Right atrium auricular region (tissue), 2 donors: ENCODE results near the gene GMDS. TPM values are rescaled to one million over a fixed set of nuclear protein-coding genes. Genes with fewer than 3 reads are reported as not detected.

Experiments used
- DNase-seq: peaks from one replicate; pipeline ENCODE4 v3.0.0-alpha.2; 2019; ENCODE audit warnings: low spot score
- H3K27ac ChIP-seq, 2 donors: fragments of 200-600 bp; sonication (generic); 1 replicate in 1 of 2; 2 replicates in 1 of 2; pipeline ENCODE4 v1.5.1; 2016 to 2019
- H3K27me3 ChIP-seq, 2 donors: fragments of 200-600 bp; sonication (generic); one replicate each; pipeline versions ENCODE4 v1.5.1 to v1.6.0; 2017 to 2019
- H3K36me3 ChIP-seq: fragments of 200-600 bp; sonication (generic); one replicate; pipeline ENCODE4 v1.5.1; 2016
- H3K4me1 ChIP-seq, 2 donors: fragments of 200-600 bp; sonication (generic); one replicate each; pipeline versions ENCODE4 v1.5.1 to v1.6.0; 2017 to 2019
- H3K4me3 ChIP-seq, 2 donors: fragments of 200-600 bp; sonication (generic); 1 replicate in 1 of 2; 2 replicates in 1 of 2; pipeline ENCODE4 v1.5.1; 2017 to 2019; ENCODE audit warnings: mild to moderate bottlenecking in 1 of 2, moderate library complexity in 1 of 2
- H3K9me3 ChIP-seq, 2 donors: fragments of 200-600 bp; sonication (generic); one replicate each; pipeline ENCODE4 v1.5.1; 2019
- CTCF ChIP-seq, 2 donors: fragments of 200-600 bp; sonication (generic); IDR thresholded peaks; one replicate each; pipeline ENCODE4 v1.5.1; 2019; ENCODE audit warnings: antibody characterized with exemption in 2 of 2
- total RNA-seq, 2 donors: library from RNA; depleted of rRNA; stranded (reverse); fragments of >200 nt; gene quantifications; one replicate each; pipeline ENCODE4 v1.1.0, GENCODE V29; 2016

Gene GMDS
- total RNA-seq, 2 donors from 2014 or later = 11.1 to 11.8 TPM

DNA sequence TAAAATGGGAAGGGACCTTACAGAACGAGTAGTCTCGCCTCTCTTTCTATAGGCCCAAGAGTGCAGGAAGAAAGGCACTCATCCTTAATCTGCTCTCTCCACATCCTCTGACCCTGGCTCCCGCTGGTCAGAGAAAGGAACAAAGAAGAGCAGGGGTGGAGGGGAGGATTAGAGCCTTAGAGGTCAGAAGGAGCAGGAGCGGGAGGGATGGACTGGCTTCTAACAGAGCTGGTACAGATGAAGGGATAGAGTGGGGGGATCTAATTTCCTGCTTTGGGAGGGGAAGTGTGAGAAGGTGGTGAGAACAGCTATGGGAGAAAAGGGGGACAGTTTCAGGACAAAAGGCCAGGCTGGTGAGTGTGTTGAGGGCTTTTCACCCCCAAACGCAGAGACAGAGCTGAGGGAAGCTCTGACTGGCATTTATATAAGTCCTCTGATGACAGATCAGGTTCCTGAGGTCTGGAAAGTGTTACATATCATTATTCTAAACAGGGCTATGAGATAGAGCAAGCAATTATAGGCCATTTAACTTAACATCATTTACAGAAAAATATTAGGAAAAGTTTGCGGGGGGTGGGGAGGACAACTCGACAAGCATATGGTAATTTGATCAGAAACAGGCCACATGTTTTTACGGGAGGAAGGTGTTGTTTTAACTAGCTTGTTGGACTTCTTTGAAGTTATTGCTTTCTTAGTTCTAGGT lies 524.6 kb downstream of the GMDS start:
- H3K36me3 ChIP-seq = no peaks in the 10 kb centered on the region
- DNase-seq = no peak

GRCh38 chr6:1719922-1720321 lies 525.5 kb downstream of the GMDS start:
- DNase-seq = no peak
- H3K27ac ChIP-seq = no peak overlapping the region
- no peaks in the 10 kb centered on the region for H3K36me3 ChIP-seq
- peaks cover 0 to 7% of the 10 kb centered on the region in 2 donors for H3K4me1 ChIP-seq
- no peaks in the 10 kb centered on the region for H3K9me3 ChIP-seq
- H3K4me3 ChIP-seq = no peak overlapping the region
- TF ChIP-seq CTCF (IDR thresholded peaks at IDR 0.05) = no peak
- no peaks in the 10 kb centered on the region for H3K27me3 ChIP-seq

More for the DNA sequence above, 524.6 kb downstream of the GMDS start:
- TF ChIP-seq CTCF (IDR thresholded peaks at IDR 0.05) = no peak
- Histone ChIP-seq H3K4me3 (no peak overlapping the region), H3K4me1 (peaks cover 0 to 7% of the 10 kb centered on the region in 2 donors), H3K27ac (no peak overlapping the region), H3K9me3 (no peaks in the 10 kb centered on the region), H3K27me3 (no peaks in the 10 kb centered on the region)

- Histone ChIP-seq H3K4me1 (peaks cover 0 to 7% of the 10 kb centered on the region in 2 donors), H3K27me3 (no peaks in the 10 kb centered on the region), H3K36me3 (no peaks in the 10 kb centered on the region), H3K9me3 (no peaks in the 10 kb centered on the region), H3K27ac (no peak overlapping the region), H3K4me3 (no peak overlapping the region)
- no peak for TF ChIP-seq CTCF (IDR thresholded peaks at IDR 0.05)
- no peak for DNase-seq
Observed at GRCh38 chr6:1716868-1717267, 528.5 kb downstream of the GMDS start.

DNA sequence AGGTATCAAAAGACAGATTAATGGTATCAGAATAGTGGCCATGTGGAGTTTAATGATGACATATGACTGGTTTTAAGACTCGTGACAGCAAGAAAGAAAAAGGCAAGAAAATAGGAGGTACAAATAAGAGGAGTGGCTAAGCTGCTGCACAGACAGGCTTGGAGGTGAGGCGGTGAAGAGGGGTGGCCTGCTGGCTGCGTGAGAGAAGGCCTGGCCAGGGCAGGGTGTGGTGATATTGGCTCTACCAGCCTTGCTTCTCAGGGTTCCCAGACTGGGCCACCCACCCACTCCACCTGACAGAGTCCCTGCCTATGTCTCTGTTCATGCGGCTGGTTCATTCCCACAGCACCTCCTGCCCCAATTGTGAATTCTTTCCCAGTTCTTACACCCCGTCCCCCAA lies 529.0 kb downstream of the GMDS start:
- Histone ChIP-seq H3K27ac (no peak overlapping the region), H3K9me3 (no peaks in the 10 kb centered on the region), H3K4me1 (peaks cover 0 to 7% of the 10 kb centered on the region in 2 donors), H3K4me3 (no peak overlapping the region), H3K36me3 (no peaks in the 10 kb centered on the region), H3K27me3 (no peaks in the 10 kb centered on the region)
- no peak for DNase-seq
- TF ChIP-seq CTCF (IDR thresholded peaks at IDR 0.05) = no peak

GRCh38 chr6:1715336-1715735 lies 530.1 kb downstream of the GMDS start:
- TF ChIP-seq CTCF (IDR thresholded peaks at IDR 0.05) = no peak
- no peaks in the 10 kb centered on the region for H3K27me3 ChIP-seq
- no peak for DNase-seq
- no peak overlapping the region for H3K27ac ChIP-seq
- no peaks in the 10 kb centered on the region for H3K36me3 ChIP-seq
- H3K9me3 ChIP-seq = no peaks in the 10 kb centered on the region
- no peaks in the 10 kb centered on the region for H3K4me1 ChIP-seq
- H3K4me3 ChIP-seq = no peak overlapping the region

GRCh38 chr6:1714654-1715053 lies 530.8 kb downstream of the GMDS start:
- Histone ChIP-seq H3K4me1 (no peaks in the 10 kb centered on the region), H3K4me3 (no peak overlapping the region), H3K9me3 (no peaks in the 10 kb centered on the region), H3K27me3 (no peaks in the 10 kb centered on the region), H3K36me3 (no peaks in the 10 kb centered on the region), H3K27ac (no peak overlapping the region)
- TF ChIP-seq CTCF (IDR thresholded peaks at IDR 0.05) = no peak
- no peak for DNase-seq
